Activated B cell treated with CpG ODN at 0.5 μM for 24 hours (primary cell): ENCODE results near the gene NUP214. TPM values are rescaled to one million over a fixed set of nuclear protein-coding genes. Genes with fewer than 3 reads are reported as not detected.

Experiments used
- ATAC-seq: fragments of 200-7000 bp; cut with Tn5 transposase; one replicate; pipeline ENCODE4 v1.10.0; 2021; ENCODE audit warnings: low read depth, mild to moderate bottlenecking, moderate library complexity
- CTCF ChIA-PET: fragments of 350-600 bp; sonication (Branson Sonifier 250); formaldehyde crosslinking; loops from one replicate; lab custom pipeline; 2021; ENCODE audit warnings: antibody characterized with exemption; lab: Charles Lee
- POLR2A ChIA-PET: fragments of 350-600 bp; sonication (Branson Sonifier 250); formaldehyde crosslinking; loops from one replicate; lab custom pipeline; 2021; ENCODE audit warnings: antibody characterized with exemption; lab: Charles Lee
- DNase-seq: peaks from one replicate; pipeline ENCODE4 v3.0.0; 2022
- H3K27ac Mint-ChIP-seq: one replicate; pipeline ENCODE4 v1.8.0; 2020; ENCODE audit warnings: mixed read lengths
- H3K27me3 Mint-ChIP-seq: one replicate; pipeline ENCODE4 v1.8.0; 2021; ENCODE audit warnings: mixed read lengths
- H3K36me3 Mint-ChIP-seq: one replicate; pipeline ENCODE4 v1.8.0; 2021; ENCODE audit warnings: low read depth, mixed read lengths
- H3K4me1 Mint-ChIP-seq: one replicate; pipeline ENCODE4 v1.8.0; 2021; ENCODE audit warnings: mixed read lengths
- H3K4me3 Mint-ChIP-seq: one replicate; pipeline ENCODE4 v1.8.0; 2020; ENCODE audit warnings: mild to moderate bottlenecking, mixed read lengths
- H3K9me3 Mint-ChIP-seq: one replicate; pipeline ENCODE4 v1.8.0; 2020; ENCODE audit warnings: mixed read lengths
- CTCF ChIP-seq: fragments of 200-600 bp; IDR thresholded peaks from one replicate; pipeline ENCODE4 v1.8.0; 2022; ENCODE audit warnings: antibody characterized with exemption, mild to moderate bottlenecking
- intact Hi-C: fragments of 100-400 bp; cut with micrococcal nuclease; formaldehyde crosslinking; loops from one replicate; pipeline ENCODE4 v1.15.1; 2024
- total RNA-seq: library from RNA; stranded (reverse); gene quantifications from 2 replicates; pipeline ENCODE4 v1.2.3, GENCODE V29; 2022

The NUP214 gene
- 72.2 and 90.9 TPM in 2 replicates for total RNA-seq

- Mint-ChIP-seq H3K4me3 (peak within 1 kb of the TSS; percentile 98), H3K36me3 (peaks cover 36% of the 10 kb centered on the region), H3K27me3 (no peaks in the 10 kb centered on the region), H3K9me3 (no peaks in the 10 kb centered on the region), H3K27ac (peak within 1 kb of the TSS; percentile 98), H3K4me1 (peaks cover 29% of the 10 kb centered on the region)
- peak; percentile 99 for ATAC-seq
- peak; percentile 100 for DNase-seq
- ChIA-PET CTCF (interaction anchor here (0.6 to 1.4 kb wide), 2 partner anchors 211 to 653 kb away, joined by 3 read pairs; no protein-coding TSS in a partner anchor), POLR2A (interaction anchor here (0.6 to 1.5 kb wide), 25 partner anchors 13 to 1643 kb away, joined by 3 to 11 read pairs (median 4); partner anchors contain the start of genes DDX31, EXOSC2, FAM78A and GTF3C4)
- intact Hi-C loops = loop anchor here (1.0 to 5.0 kb wide), 7 partner anchors 153 to 1643 kb away; partner anchors contain the start of genes CFAP77, EXOSC2 and MED27
- TF ChIP-seq CTCF = no peak
Measured at GRCh38 chr9:131125288-131126058, at the start of gene NUP214. Gene NUP214 (plus strand): TSS chr9:131125586. CDS start chr9:131125705, 119 bp downstream.

GRCh38 chr9:131076347-131077195 is 48.8 kb upstream of the NUP214 start:
- Mint-ChIP-seq H3K9me3 (no peaks in the 10 kb centered on the region), H3K36me3 (no peaks in the 10 kb centered on the region), H3K4me3 (no peak overlapping the region), H3K4me1 (no peaks in the 10 kb centered on the region), H3K27me3 (no peaks in the 10 kb centered on the region), H3K27ac (no peak overlapping the region)
- intact Hi-C loops = no loop called here
- CTCF ChIA-PET = no interaction called here
- DNase-seq = no peak
- no peak for ATAC-seq
- POLR2A ChIA-PET = no interaction called here
- TF ChIP-seq CTCF = no peak

- ChIA-PET POLR2A (no interaction called here), CTCF (no interaction called here)
- no peak overlapping the region for H3K27ac Mint-ChIP-seq
- no peak for DNase-seq
- H3K36me3 Mint-ChIP-seq = no peaks in the 10 kb centered on the region
- H3K4me1 Mint-ChIP-seq = no peaks in the 10 kb centered on the region
- no peaks in the 10 kb centered on the region for H3K27me3 Mint-ChIP-seq
- no peak for TF ChIP-seq CTCF
- no peak for ATAC-seq
- no peaks in the 10 kb centered on the region for H3K9me3 Mint-ChIP-seq
- no peak overlapping the region for H3K4me3 Mint-ChIP-seq
- intact Hi-C loops = no loop called here
Measured at GRCh38 chr9:131078427-131079366, 46.7 kb upstream of the NUP214 start.

- DNase-seq = no peak
- Mint-ChIP-seq H3K27me3 (no peaks in the 10 kb centered on the region), H3K4me3 (no peak overlapping the region), H3K9me3 (no peaks in the 10 kb centered on the region), H3K4me1 (no peaks in the 10 kb centered on the region), H3K36me3 (no peaks in the 10 kb centered on the region), H3K27ac (no peak overlapping the region)
- ATAC-seq = no peak
- ChIA-PET POLR2A (no interaction called here), CTCF (no interaction called here)
- TF ChIP-seq CTCF = no peak
- intact Hi-C loops = no loop called here
Measured at GRCh38 chr9:131080589-131080988, 44.8 kb upstream of the NUP214 start.
